Activated CD8-positive, alpha-beta memory T cell treated with anti-CD3 and anti-CD28 coated beads, Interleukin-2, amount 10 ng/mL, durations not matched to agents 7 days and 5 days (primary cell): ENCODE data around the gene ZNF786. TPM values are rescaled to one million over a fixed set of nuclear protein-coding genes. Genes with fewer than 3 reads are reported as not detected.
A peak's percentile ranks its signal among the peaks of the same experiment; 100 is the strongest.
"Not testable (repeated sequence)": the region's sequence is repeated elsewhere in the genome, so short reads cannot be mapped to it uniquely, and the experiment has no call there.

Experiments
- ATAC-seq: fragments of 150-1000 bp; cut with Tn5 transposase; one replicate; pipeline ENCODE4 v1.10.0; 2021; ENCODE audit warnings: moderate library complexity
- CTCF ChIA-PET: fragments of 350-600 bp; sonication (Branson Sonifier 250); formaldehyde crosslinking; loops from one replicate; lab custom pipeline; 2021; ENCODE audit warnings: antibody characterized with exemption; lab: Charles Lee
- DNase-seq: peaks from one replicate; pipeline ENCODE4 v3.0.0-alpha.2; 2020
- H3K27ac Mint-ChIP-seq: one replicate; pipeline ENCODE4 v1.8.0; 2021; ENCODE audit warnings: mild to moderate bottlenecking, mixed read lengths
- H3K27me3 Mint-ChIP-seq: one replicate; pipeline ENCODE4 v1.8.0; 2021; ENCODE audit warnings: mixed read lengths
- H3K36me3 Mint-ChIP-seq: one replicate; pipeline ENCODE4 v1.8.0; 2021; ENCODE audit warnings: mild to moderate bottlenecking, mixed read lengths
- H3K4me1 Mint-ChIP-seq: one replicate; pipeline ENCODE4 v1.8.0; 2021; ENCODE audit warnings: mixed read lengths
- H3K4me3 Mint-ChIP-seq: one replicate; pipeline ENCODE4 v1.8.0; 2021; ENCODE audit warnings: mild to moderate bottlenecking, moderate library complexity, mixed read lengths
- H3K9me3 Mint-ChIP-seq: one replicate; pipeline ENCODE4 v1.8.0; 2022; ENCODE audit warnings: low read depth, mixed read lengths
- total RNA-seq, 2 experiments: library from RNA; stranded (reverse); gene quantifications; one replicate each; pipeline ENCODE4 v1.2.3, GENCODE V29; 2021

ZNF786 gene
- total RNA-seq, 2 experiments from 2014 or later, result 7.1 to 7.4 TPM

DNA sequence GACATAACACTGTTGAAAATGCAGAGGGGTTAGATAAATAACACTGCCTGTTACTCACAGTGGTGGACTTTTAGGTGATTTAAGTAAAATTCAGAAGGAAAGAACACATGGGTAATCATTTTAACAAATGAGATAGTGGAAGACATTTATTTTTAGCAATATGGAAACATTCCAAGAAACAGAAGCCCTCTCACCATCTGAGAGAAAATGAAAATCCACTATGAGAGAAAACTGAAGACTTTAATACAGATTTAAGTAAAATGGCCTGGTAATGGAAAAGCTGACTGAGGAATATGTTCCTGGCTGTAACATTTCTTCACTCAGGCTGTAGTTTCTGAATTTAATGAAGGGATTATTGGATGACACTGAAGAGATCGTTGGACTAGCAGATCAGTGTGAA is 12.1 kb upstream of the ZNF786 start:
- no peaks in the 10 kb centered on the region for H3K4me1 Mint-ChIP-seq
- ATAC-seq (no peak), DNase-seq (no peak)

DNA sequence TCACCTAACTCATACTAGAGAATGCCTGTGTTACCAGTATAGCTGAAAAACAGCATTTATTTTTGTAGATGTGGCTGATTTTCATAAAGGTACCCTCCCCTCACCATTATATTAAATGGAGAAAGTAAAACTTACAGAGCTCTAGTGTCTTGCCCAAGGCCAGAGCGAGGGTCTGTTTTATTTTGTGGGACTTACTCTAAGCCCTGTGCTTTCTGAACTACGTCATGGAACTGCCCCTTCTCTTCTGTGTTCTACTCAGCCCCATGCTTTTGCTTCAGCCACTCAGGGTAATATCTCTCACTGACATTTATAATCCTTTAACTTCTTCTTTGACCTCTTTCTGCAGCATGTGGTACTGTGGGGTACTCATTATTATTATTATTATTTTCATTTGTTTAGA is 10.3 kb upstream of the ZNF786 start:
- Mint-ChIP-seq H3K36me3 (no peaks in the 10 kb centered on the region), H3K27me3 (no peaks in the 10 kb centered on the region), H3K9me3 (no peaks in the 10 kb centered on the region), H3K27ac (no peak overlapping the region), H3K4me3 (no peak overlapping the region), H3K4me1 (no peaks in the 10 kb centered on the region)
- ATAC-seq (no peak), DNase-seq (no peak)
- CTCF ChIA-PET, result interaction anchor here (0.6 kb wide), 1 partner anchor 1010 kb away, joined by 4 read pairs; no protein-coding TSS in a partner anchor

More for the DNA sequence above, 12.1 kb upstream of the ZNF786 start:
- CTCF ChIA-PET, result no interaction called here
- no peak overlapping the region for H3K4me3 Mint-ChIP-seq
- no peaks in the 10 kb centered on the region for H3K36me3 Mint-ChIP-seq
- no peaks in the 10 kb centered on the region for H3K27me3 Mint-ChIP-seq
- no peaks in the 10 kb centered on the region for H3K9me3 Mint-ChIP-seq
- no peak overlapping the region for H3K27ac Mint-ChIP-seq

DNA sequence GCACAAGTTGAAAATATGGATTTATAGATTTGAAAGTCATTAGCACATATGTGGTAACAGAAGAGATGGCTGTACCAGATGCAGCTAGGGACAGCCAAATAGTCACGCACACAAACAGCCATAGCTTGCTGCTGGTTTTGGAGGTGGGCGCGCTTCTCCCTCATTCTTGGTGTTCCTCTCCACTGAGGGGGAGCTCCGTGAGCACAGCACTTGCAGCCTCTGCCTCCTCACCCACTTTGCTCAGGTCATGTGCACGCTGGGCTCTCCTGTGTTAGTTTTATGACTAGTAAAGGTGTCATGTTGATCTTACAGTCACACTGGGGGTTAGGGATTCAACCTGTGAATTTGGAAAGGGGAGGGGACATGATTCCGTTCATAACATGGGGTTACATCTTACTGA is 8.5 kb upstream of the ZNF786 start:
- no peaks in the 10 kb centered on the region for H3K9me3 Mint-ChIP-seq
- CTCF ChIA-PET, result interaction anchor here (1.4 to 2.3 kb wide), 2 partner anchors 27 to 94 kb away, joined by 4 to 9 read pairs; no protein-coding TSS in a partner anchor
- no peaks in the 10 kb centered on the region for H3K27me3 Mint-ChIP-seq
- H3K4me1 Mint-ChIP-seq, result no peaks in the 10 kb centered on the region
- H3K27ac Mint-ChIP-seq, result no peak overlapping the region
- ATAC-seq, result no peak
- DNase-seq, result no peak
- H3K36me3 Mint-ChIP-seq, result no peaks in the 10 kb centered on the region
- H3K4me3 Mint-ChIP-seq, result no peak overlapping the region

DNA sequence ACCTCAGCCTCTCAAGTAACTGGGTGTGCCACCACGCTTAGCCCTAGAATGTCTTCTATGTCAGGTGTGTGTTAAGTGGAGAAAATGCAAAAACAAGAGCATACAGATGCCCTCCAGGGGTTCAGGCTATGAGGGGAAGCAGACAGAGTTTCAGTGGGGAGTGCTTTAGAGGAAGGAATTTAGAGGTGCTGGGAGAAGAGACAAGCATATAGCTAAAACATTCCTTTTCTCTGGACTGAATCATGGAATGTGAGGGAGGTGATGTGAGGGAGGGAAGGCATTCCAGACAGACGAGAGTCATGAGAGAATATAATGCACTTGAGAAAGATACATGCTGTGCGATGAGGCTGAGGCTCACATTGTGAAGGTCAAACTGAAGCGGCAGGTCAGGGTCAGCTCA is 6.6 kb upstream of the ZNF786 start:
- no peak overlapping the region for H3K27ac Mint-ChIP-seq
- no peaks in the 10 kb centered on the region for H3K9me3 Mint-ChIP-seq
- CTCF ChIA-PET, result interaction anchor here (0.8 to 1.7 kb wide), 4 partner anchors 13 to 92 kb away, joined by 3 to 6 read pairs (median 4); no protein-coding TSS in a partner anchor
- DNase-seq, result no peak
- no peaks in the 10 kb centered on the region for H3K4me1 Mint-ChIP-seq
- H3K27me3 Mint-ChIP-seq, result no peaks in the 10 kb centered on the region
- no peaks in the 10 kb centered on the region for H3K36me3 Mint-ChIP-seq
- no peak for ATAC-seq
- no peak overlapping the region for H3K4me3 Mint-ChIP-seq

DNA sequence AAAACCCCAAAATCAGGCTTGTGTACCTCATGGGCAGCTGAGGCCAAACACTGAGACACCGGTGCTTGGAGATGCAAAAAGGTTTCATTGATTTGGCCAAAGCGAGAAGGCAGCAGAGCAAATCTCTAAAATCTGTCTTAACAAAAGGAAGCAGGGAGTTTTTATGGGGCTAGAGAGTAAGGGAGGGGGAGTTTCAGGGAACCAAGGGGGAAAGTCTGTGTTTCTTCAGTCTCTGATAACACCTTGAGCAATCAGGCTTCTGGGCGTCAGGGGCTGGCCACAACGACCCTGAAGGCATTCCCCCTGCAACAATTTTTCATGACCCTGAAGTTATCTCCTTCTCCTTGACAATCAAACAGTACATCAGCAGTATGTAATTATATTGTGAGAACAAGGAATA is 2.7 kb upstream of the ZNF786 start:
- CTCF ChIA-PET, result interaction anchor here (0.8 to 2.4 kb wide), 4 partner anchors 28 to 675 kb away, joined by 3 to 14 read pairs (median 8); partner anchors contain the start of gene ZNF425
- H3K4me1 Mint-ChIP-seq, result peaks cover 11% of the 10 kb centered on the region
- H3K4me3 Mint-ChIP-seq, result no peak overlapping the region
- H3K9me3 Mint-ChIP-seq, result no peaks in the 10 kb centered on the region
- H3K27ac Mint-ChIP-seq, result no peak overlapping the region
- DNase-seq (no peak), ATAC-seq (no peak)
- no peaks in the 10 kb centered on the region for H3K36me3 Mint-ChIP-seq
- no peaks in the 10 kb centered on the region for H3K27me3 Mint-ChIP-seq

DNA sequence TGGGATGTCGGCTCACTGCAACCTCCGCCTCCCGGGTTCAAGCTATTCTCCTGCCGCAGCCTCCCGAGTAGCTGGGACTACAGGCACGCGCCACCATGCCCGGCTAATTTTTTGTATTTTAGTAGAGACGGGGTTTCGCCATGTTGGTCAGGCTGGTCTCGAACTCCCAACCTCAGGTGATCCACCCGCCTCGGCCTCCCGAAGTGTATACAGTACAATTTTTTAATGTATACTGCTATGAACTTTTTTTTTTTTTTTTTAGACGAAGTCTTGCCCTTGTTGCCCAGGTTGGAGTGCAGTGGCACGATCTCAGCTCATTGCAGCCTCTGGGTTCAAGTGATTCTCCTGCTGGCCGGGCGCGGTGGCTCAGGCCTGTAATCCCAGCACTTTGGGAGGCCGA is 1.7 kb upstream of the ZNF786 start:
- not testable (repeated sequence) for H3K9me3 Mint-ChIP-seq, DNase-seq, H3K4me3 Mint-ChIP-seq, ATAC-seq, H3K27me3 Mint-ChIP-seq, H3K36me3 Mint-ChIP-seq
- CTCF ChIA-PET, result interaction anchor here (0.7 to 2.4 kb wide), 4 partner anchors 27 to 192 kb away, joined by 3 to 14 read pairs (median 8); partner anchors contain the start of gene ZNF425
- Mint-ChIP-seq H3K27ac (peak overlapping the region; percentile 19), H3K4me1 (peaks cover 11% of the 10 kb centered on the region)

DNA sequence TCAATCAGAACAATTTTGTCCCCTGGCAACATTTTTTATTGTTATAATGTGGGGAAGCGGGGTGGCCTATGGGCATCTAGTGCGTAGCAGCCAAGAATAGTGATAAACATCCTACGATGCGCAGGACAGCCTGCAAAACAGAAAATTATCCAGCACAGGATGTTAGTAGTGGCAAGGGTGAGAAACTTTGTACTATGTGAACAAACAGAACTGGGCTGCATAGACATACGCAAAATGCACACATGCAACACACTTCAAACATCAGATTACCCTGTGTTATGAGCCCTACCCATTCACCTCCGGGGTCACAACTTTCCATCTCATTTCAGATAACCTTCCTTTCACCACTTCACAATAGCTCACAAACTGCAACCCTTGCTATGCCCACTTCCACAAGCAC is 3.1 kb downstream of the ZNF786 start:
- Mint-ChIP-seq H3K9me3 (no peaks in the 10 kb centered on the region), H3K4me1 (peaks cover 11% of the 10 kb centered on the region), H3K36me3 (peaks cover 27% of the 10 kb centered on the region), H3K4me3 (no peak overlapping the region), H3K27me3 (no peaks in the 10 kb centered on the region), H3K27ac (no peak overlapping the region)
- ATAC-seq (no peak), DNase-seq (no peak)
- CTCF ChIA-PET, result interaction anchor here (1.2 to 2.3 kb wide), 3 partner anchors 22 to 82 kb away, joined by 4 to 9 read pairs (median 4); no protein-coding TSS in a partner anchor

DNA sequence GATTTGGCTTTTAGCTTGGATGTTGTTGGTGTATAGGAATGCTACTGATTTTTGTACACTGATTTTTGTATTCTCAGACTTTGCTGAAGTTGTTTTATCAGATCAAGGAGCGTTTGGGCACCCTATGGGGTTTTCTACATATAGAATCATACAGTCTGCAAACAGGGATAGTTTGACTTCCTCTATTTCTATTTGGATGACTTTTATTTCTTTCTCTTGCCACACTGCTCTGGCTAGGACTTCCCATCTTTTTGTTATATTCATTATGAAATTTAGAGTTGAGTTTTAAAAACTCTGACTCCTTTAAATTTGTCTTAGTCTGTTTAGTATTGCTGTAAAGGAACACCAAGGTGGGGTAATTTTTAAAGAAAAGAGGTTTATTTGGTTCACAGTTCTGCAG is 4.7 kb downstream of the ZNF786 start:
- CTCF ChIA-PET, result interaction anchor here (1.2 to 1.5 kb wide), 2 partner anchors 20 to 79 kb away, joined by 4 read pairs; no protein-coding TSS in a partner anchor
- peaks cover 28% of the 10 kb centered on the region for H3K36me3 Mint-ChIP-seq

DNA sequence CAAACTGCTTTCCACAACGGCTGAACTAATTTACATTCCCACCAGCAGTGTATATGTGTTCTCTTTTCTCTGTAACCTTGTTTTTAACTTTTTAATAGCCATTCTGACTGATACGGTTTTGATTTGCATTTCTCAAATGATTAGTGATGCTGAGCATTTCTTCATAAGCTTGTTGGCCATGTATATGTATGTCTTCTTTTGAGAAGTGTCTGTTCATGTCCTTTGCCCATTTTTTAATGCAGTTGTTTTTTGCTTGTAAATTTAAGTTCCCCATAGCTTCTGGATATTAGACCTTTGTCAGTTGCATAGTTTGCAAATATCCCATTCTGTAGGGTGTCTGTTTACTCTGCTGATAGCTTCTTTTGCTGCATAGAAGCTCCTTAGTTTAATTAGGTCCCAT is 6.1 kb downstream of the ZNF786 start:
- no peak overlapping the region for H3K4me3 Mint-ChIP-seq
- no peak overlapping the region for H3K27ac Mint-ChIP-seq
- CTCF ChIA-PET, result interaction anchor here (0.7 to 1.6 kb wide), 4 partner anchors 18 to 79 kb away, joined by 3 to 4 read pairs (median 4); no protein-coding TSS in a partner anchor
- no peak for ATAC-seq
- DNase-seq, result no peak
- peaks cover 33% of the 10 kb centered on the region for H3K36me3 Mint-ChIP-seq
- H3K27me3 Mint-ChIP-seq, result no peaks in the 10 kb centered on the region
- peaks cover 3% of the 10 kb centered on the region for H3K4me1 Mint-ChIP-seq
- no peaks in the 10 kb centered on the region for H3K9me3 Mint-ChIP-seq

More for the DNA sequence above, 4.7 kb downstream of the ZNF786 start:
- H3K9me3 Mint-ChIP-seq, result no peaks in the 10 kb centered on the region
- DNase-seq (no peak), ATAC-seq (no peak)
- H3K4me1 Mint-ChIP-seq, result peaks cover 8% of the 10 kb centered on the region
- H3K27ac Mint-ChIP-seq, result no peak overlapping the region
- H3K4me3 Mint-ChIP-seq, result no peak overlapping the region
- H3K27me3 Mint-ChIP-seq, result no peaks in the 10 kb centered on the region

DNA sequence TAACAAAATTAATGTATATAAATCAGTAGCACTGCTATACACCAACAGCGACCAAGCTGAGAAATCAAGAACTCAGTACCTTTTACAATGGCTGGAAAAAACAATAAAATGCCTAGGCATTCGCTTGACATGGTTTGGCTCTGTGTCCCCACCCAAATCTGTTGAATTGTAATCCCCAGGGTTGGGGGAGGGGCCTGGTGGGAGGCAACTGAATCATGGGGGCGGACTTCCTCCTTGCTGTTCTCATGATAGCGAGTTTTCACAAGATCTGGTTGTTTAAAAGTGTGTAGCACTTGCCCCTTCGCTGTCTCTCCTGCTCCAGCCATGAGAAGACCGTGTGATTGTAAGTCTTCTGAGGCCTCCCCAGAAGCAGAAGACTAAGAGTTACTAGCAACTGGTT is 8.6 kb downstream of the ZNF786 start:
- no peak overlapping the region for H3K4me3 Mint-ChIP-seq
- no peaks in the 10 kb centered on the region for H3K9me3 Mint-ChIP-seq
- no peaks in the 10 kb centered on the region for H3K27me3 Mint-ChIP-seq
- DNase-seq (no peak), ATAC-seq (no peak)
- no peaks in the 10 kb centered on the region for H3K4me1 Mint-ChIP-seq
- H3K27ac Mint-ChIP-seq, result no peak overlapping the region
- CTCF ChIA-PET, result no interaction called here
- H3K36me3 Mint-ChIP-seq, result peaks cover 35% of the 10 kb centered on the region

DNA sequence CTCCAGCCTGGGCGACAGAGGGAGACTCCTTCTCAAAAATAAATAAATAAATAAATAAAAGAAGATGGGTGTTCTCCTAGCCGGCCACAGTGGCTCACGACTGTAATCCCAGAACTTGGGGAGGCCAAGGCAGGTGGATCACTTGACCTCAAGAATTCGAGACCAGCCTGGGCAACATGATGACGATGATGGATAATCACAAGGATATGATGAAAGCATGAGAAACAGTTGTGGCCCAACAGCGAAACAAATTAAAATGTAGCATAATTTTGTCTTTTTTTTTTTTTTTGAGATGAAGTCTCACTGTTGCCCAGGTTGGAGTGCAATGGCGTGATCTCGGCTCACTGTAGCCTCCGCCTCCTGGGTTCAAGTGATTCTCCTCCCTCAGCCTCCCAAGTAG is 12.9 kb downstream of the ZNF786 start:
- Mint-ChIP-seq H3K9me3 (no peaks in the 10 kb centered on the region), H3K27me3 (no peaks in the 10 kb centered on the region), H3K36me3 (peaks cover 23% of the 10 kb centered on the region), H3K4me3 (no peak overlapping the region), H3K4me1 (peaks cover 8% of the 10 kb centered on the region), H3K27ac (no peak overlapping the region)
- CTCF ChIA-PET, result no interaction called here
- ATAC-seq (no peak), DNase-seq (no peak)

DNA sequence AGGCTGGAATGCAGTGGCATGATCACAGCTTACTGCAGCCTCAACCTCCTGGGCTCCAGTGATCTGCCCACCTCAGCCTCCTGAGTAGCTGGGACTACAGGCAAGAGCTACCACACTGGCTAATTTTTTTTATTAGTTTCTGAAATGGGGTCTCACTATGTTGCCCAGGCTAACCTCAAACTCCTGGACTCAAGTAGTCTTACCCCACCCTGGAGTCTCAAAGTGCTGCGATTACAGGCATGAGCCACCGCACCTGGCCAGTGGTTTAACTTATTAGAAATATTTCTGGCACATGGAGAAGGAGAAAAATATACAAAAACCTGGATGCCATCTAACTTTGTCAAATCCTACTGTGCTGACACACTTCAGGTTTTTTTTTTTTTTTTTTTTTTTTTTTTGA is 15.2 kb downstream of the ZNF786 start:
- no peaks in the 10 kb centered on the region for H3K27me3 Mint-ChIP-seq
- H3K9me3 Mint-ChIP-seq, result no peaks in the 10 kb centered on the region
- CTCF ChIA-PET, result interaction anchor here (1.8 kb wide), 1 partner anchor 10 kb away, joined by 8 read pairs; no protein-coding TSS in a partner anchor
- H3K4me3 Mint-ChIP-seq, result no peak overlapping the region
- peaks cover 21% of the 10 kb centered on the region for H3K36me3 Mint-ChIP-seq
- H3K4me1 Mint-ChIP-seq, result peaks cover 11% of the 10 kb centered on the region
- ATAC-seq (no peak), DNase-seq (no peak)
- no peak overlapping the region for H3K27ac Mint-ChIP-seq

DNA sequence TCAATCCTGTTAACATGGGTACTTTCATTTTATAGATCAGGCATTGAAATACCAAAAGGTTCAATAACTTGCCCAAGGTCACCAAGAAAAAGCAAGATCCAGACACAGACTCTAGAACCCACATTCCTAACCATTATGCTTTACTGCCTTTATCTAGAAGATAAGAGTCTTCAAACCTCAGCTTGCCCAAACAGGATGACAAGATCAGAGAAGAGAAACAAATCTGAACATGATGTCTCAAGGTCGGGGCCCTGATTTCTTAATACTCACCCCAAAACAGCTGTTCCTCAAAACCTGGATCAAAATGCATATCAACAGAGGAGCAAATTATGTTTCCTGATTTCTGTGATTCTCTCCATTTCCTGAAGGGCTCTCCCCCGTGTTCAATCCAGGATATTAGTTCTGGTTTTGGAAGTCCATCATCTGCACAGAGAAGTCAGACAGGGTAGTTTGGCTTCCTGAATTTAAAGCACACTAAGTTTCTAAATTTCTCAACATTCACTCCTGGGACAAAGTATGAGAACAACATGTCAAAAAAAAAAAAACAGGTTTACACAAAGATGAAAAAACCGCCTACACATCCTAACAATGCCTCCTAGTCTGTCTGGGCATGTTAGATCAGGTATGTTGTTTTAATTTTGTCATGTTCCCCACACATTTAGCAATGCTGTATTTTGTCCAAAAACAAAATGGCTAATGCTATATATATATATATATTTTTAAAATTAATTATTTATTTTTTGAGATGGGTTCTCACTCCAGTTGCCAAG is 16.2 kb downstream of the ZNF786 start:
- no peak for ATAC-seq
- no peak for DNase-seq
- H3K9me3 Mint-ChIP-seq, result no peaks in the 10 kb centered on the region
- H3K27me3 Mint-ChIP-seq, result no peaks in the 10 kb centered on the region
- CTCF ChIA-PET, result interaction anchor here (1.8 kb wide), 1 partner anchor 9 kb away, joined by 8 read pairs; no protein-coding TSS in a partner anchor
- H3K27ac Mint-ChIP-seq, result peak overlapping the region; percentile 4
- no peak overlapping the region for H3K4me3 Mint-ChIP-seq
- H3K36me3 Mint-ChIP-seq, result peaks cover 23% of the 10 kb centered on the region
- H3K4me1 Mint-ChIP-seq, result peaks cover 11% of the 10 kb centered on the region

DNA sequence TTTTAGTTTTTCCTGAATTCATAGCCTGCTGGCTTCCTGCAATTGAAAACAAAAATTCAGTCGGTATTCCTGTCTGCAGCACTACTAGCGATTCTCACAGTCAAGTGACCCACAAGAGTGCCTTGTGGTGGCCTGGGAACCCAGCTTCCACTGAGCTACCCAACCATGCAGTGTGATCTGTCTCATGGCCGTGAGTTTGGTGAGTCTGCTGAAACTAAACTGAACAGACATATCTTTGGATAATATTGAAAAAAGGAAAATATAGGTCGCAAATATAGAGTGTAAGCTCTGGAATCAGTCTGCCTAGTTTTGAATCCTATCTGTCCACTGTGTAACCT is 18.1 kb downstream of the ZNF786 start:
- Mint-ChIP-seq H3K4me1 (peaks cover 11% of the 10 kb centered on the region), H3K27me3 (no peaks in the 10 kb centered on the region), H3K36me3 (peaks cover 21% of the 10 kb centered on the region), H3K4me3 (no peak overlapping the region), H3K9me3 (no peaks in the 10 kb centered on the region), H3K27ac (peak overlapping the region; percentile 74)
- DNase-seq, result no peak
- CTCF ChIA-PET, result interaction anchor here (1.1 to 3.4 kb wide), 2 partner anchors 8 to 66 kb away, joined by 3 to 17 read pairs; no protein-coding TSS in a partner anchor
- no peak for ATAC-seq
